ENCODE results near the gene TUBB3.

TUBB3 gene

GRCh38 chr16:89969741-89970410 is 46.7 kb downstream of the TUBB3 start:
- no peak for DNase-seq

- no peak for DNase-seq
Observed at GRCh38 chr16:89971495-89972243, 48.5 kb downstream of the TUBB3 start.

GRCh38 chr16:89972244-89973234 is 49.4 kb downstream of the TUBB3 start:
- peak; percentile 94 for DNase-seq

- no peak for DNase-seq
Observed at GRCh38 chr16:89973235-89973634, 50.1 kb downstream of the TUBB3 start.

GRCh38 chr16:89973654-89974335 is 50.7 kb downstream of the TUBB3 start:
- no peak for DNase-seq

GRCh38 chr16:89974870-89975269 is 51.7 kb downstream of the TUBB3 start:
- DNase-seq = no peak

GRCh38 chr16:89981414-89981813 is 58.3 kb downstream of the TUBB3 start:
- peak; percentile 51 for DNase-seq

- no peak for DNase-seq
Observed at GRCh38 chr16:89982318-89982717, 59.2 kb downstream of the TUBB3 start.

- no peak for DNase-seq
Observed at GRCh38 chr16:89983536-89983935, 60.4 kb downstream of the TUBB3 start.

GRCh38 chr16:89984216-89984615 is 61.1 kb downstream of the TUBB3 start:
- no peak for DNase-seq

- no peak for DNase-seq
Observed at GRCh38 chr16:89985219-89985618, 62.1 kb downstream of the TUBB3 start.
